GM21786 (cell line): ENCODE data around the gene ZNF618.

Experiments
- ATAC-seq: cut with Tn5 transposase; IDR thresholded peaks from one replicate; pipeline ENCODE4 v1.9.1; 2021; ENCODE audit not compliant: unreplicated experiment

Gene ZNF618

DNA sequence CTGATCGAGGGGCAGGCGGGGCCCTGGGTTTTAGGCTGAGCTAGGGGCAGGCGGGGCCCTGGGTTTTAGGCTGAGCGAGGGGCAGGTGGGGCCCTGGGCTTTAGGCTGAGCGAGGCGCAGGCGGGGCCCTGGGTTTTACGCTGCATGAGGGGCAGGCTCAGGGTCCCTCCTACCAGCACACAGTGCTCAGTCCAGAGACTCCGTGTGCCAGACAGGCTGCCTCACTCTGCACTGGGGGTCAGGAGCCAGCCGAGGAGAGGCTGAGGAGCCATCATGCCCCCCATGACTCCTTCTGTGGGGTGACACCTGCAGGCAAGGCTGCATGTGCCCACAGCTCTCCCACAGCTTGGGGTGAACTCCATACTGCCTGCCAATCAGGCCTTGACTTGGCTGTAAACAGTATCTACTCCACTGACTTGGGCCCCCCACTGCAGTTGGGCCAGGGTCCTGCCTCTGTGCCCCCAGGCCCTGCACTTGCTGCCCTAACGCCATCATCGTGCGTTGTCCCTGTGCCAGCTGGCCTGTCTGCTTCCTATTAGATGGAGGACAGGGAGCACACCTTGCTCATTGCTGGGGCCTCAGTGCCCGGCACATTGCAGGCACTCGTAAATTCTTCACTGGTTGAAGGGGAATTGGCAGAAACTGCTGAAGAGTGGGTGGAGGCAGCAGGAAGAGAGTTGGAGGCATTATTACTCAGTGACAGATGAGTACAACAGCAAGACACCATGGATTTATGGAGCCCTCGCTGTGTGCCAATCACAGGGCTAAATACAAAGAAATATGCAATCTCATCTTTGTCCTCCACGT is 123.3 kb downstream of the ZNF618 start:
- ATAC-seq, result no peak

DNA sequence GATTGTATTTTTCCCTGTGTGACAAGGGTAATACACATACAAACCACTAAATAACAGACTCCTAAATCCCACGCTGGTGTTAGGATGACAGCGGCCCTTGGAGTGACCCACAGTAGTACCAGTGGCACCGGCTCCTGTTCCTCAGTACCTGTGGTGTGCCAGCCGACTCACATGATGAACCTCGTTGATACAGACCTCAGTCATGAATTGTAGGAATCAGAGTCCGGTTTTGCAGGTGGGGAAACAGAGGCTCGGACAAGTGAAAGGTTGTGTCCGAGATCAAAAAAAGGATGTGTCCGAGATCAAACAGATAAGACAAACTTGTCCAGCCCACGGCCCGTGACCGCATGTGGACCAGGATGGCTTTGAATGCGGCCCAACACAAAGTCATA is 124.0 kb downstream of the ZNF618 start:
- ATAC-seq, result no peak

- no peak for ATAC-seq
Measured at GRCh38 chr9:114000671-114001409, 124.7 kb downstream of the ZNF618 start.

GRCh38 chr9:114001410-114001685 is 125.2 kb downstream of the ZNF618 start:
- ATAC-seq, result no peak

DNA sequence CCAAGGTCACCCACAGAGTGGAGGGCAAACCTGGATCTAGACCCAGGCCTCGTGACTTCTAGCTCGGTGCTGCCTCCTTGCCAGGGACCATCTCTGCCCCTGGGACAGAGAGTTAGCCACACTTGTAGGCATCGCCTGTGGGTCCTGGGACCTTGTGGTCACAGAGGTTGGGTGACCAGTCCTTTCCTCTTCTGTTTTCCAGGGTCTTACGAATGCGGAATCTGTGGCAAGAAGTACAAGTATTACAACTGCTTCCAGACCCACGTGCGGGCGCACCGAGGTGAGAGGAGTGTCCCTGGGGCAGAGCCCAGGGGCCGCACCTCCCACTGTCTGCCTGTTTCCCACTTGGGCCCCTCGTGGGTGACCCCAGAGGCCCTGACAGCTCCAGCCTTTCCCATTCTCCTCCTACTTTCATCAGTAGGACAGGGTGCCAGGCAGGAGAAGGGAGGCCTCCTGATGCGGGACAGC is 125.7 kb downstream of the ZNF618 start:
- no peak for ATAC-seq

DNA sequence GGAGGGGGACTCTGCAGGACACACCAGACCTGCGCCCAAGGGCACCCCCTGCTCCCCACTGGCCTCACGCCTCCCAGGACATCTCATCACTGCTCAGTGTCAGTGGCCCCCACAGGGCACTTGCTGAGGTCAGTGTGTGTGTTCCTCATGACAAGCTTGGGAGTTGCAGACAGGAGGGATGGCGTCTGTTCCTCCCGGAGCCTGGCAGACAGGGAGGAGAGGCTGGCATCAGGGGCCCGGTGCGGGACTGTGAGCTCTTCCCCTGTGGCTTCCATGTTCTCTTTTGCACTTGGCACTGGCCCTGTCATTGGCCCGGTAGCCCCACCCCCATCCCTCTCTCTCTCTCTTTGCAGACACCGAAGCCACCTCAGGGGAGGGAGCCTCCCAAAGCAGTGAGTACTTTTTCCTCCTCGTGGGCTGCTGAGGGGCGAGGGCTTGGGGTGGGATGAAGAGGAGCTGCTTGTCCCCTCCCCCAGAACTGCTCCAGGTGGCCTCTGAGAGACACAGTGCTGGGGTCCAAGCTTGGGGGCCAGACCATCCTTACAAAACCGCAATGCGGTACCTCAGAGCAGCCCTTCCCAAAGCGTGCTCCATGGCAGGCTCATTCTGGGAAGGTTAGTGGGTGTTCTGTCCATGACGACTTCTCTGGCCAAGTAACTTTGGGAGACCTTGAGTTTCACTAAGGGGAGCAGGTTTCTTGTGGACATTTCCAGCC is 126.3 kb downstream of the ZNF618 start:
- no peak for ATAC-seq

- no peak for ATAC-seq
Measured at GRCh38 chr9:114002986-114003350, 126.9 kb downstream of the ZNF618 start.

GRCh38 chr9:114003351-114003750 is 127.2 kb downstream of the ZNF618 start:
- no peak for ATAC-seq

DNA sequence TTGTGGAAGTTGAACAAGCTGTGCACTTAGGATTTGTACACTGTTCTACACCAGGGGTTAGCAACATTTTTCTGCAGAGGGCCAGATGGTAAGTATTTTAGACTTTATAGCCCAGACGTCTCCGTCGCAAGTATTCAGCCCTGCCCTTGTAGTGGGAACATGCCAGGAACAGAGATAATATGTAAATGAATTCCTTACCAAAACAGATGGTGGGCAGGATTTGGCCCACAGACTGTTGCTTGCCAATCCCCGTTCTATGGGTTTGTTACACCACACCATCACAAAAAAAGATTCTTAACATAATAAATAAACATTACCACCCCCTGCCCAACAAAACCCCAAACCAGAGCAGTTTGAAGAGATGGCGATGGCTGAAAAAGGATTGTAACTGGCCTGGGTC is 127.6 kb downstream of the ZNF618 start:
- no peak for ATAC-seq

- ATAC-seq, result no peak
Measured at GRCh38 chr9:114004221-114004716, 128.2 kb downstream of the ZNF618 start.

DNA sequence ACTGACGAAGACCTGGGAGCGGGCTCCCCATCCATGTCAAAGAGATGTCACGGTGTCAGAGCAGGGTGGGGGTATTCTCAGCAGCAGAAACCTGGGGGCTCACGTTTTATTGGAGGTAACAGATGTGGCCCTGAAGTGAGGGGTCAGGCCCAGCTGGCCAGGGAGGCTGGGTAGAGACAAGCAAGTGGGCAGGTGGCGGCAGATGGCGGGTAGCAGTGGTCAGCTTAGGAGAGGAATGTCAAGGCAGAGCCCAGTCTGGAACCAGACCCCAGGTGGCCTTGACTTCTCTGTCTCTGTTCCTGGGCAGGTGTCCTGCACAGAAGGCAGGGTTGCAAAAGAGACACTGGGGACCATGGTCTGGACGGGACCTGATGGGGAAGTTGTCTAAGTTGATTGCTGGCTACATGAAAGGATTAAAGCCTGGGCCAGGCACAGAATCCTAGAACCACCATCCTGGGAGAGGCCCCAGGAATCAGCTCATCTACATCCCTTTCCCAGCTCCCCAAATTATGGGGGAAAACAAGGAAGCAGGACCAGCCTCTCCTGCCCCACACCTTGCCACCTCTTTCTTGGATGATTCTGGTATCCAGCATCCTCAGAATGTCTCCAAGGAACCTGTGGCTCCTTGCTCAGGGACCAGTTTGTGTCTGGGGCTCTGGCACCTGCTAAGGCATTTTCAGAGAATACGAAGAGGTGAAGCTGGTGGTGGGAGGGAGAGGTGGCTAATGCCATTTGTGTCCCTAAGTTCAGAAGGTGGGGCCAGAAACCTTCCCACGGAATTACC is 129.5 kb downstream of the ZNF618 start:
- no peak for ATAC-seq

GRCh38 chr9:114006155-114006550 is 130.0 kb downstream of the ZNF618 start:
- ATAC-seq, result no peak

- ATAC-seq, result no peak
Measured at GRCh38 chr9:114006931-114007691, 131.0 kb downstream of the ZNF618 start.

- no peak for ATAC-seq
Measured at GRCh38 chr9:114007991-114008666, 132.0 kb downstream of the ZNF618 start.

DNA sequence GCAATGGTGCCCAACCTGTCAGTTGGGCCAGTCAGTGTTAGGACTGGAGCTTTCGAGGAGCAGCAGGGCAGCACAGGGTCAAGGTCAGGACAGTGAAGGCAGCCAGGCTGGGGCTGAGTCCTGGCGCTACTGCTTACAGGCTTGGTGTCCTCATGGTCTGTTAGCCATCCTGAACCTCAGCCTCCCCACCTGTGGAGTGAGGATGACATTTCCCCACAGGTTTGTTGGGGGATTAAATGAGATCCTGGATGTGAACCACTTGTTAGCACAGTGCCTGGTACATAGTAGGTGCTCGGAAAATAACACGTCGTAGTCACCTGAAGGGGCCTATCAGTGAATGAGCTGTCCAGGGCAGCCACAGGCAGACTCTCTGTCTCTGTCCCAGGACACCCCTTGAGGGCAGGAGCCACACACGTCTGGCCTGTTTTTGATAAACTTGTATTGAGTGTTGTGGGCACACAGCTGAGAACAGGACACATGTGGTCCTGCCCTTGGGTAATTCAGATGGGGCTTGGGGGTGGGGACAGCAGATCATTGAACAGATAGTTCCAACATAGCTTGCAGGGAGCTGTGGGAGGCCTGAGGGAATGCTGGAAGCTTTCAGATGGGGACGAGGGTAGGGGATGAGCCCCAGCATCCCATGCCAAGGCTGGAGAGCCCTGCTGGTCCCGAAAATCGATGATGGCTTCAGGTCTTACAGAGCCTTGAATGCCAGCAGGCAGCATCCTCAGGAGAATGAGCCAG is 132.7 kb downstream of the ZNF618 start:
- ATAC-seq, result no peak

DNA sequence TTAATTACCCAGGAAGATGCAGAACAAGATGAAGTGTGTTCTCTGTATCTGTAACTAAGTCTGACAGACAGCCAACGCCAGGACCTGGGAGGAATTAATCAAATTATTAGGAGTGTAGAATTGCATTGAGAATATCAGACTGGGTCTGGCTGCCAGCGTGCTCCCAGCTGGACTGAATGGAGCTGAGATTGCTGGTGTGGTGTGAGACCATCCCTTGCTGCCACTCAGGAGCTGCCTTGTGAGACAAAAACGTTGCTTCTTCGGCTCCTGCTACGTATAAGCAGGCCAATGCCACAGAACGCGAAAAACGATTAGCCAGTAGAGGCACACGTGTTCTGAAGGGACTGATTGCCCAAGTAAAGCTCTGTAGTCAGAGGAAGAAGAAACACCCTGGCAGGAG is 135.2 kb downstream of the ZNF618 start:
- no peak for ATAC-seq

- no peak for ATAC-seq
Measured at GRCh38 chr9:114012126-114012525, 136.0 kb downstream of the ZNF618 start.

DNA sequence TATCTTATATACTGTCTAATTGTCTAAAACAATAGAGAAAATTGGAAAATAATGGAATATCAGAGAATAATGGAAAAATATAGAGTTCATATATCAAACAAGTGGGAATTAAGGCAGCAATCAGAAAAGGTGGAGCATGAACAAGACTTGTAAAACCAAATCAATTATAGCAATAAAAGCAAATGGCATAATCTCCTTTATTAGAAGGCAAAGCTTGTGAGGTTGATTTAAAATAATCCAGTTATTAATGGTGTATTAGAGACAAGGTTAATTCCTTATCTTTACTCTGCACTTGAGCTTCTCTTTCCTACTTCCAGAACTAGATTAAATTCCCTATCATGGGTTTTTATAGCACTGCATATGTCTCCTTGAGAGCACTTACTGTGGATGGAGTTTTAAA is 137.9 kb downstream of the ZNF618 start:
- ATAC-seq, result no peak

- ATAC-seq, result no peak
Measured at GRCh38 chr9:114015607-114016006, 139.5 kb downstream of the ZNF618 start.
